Measurements from ENCODE around the gene PIP5KL1. TPM values are rescaled to one million over a fixed set of nuclear protein-coding genes. Genes with fewer than 3 reads are reported as not detected.

The PIP5KL1 gene
- total RNA-seq, 1 donor from 2014 or later, result 4.3 TPM

DNA sequence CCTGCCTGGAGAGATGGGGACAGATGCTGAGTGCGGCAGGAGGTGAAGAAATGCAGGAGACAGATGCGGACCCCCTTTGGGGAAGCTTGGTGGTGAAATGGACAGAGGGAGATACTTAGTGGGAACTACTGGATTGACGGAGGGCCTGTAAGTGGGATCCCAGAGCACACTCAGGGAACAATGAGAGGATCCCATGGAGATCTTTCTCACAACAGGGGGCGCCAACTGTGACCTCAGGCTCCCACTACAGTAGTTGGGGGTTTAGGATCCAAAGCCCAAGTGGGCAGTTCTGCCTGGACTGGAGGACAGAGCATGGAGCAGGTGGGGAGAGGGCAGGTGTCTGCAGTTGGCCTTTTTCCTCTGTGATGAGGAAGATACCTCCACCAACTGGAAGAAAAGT lies 3.7 kb upstream of the PIP5KL1 start:
- Mint-ChIP-seq H3K4me1 (ENCODE audit: low read depth) (peaks cover 53% of the 10 kb centered on the region), H3K4me3 (ENCODE audit: unreplicated experiment) (no peak overlapping the region), H3K27ac (ENCODE audit: unreplicated experiment) (no peak overlapping the region), H3K9me3 (ENCODE audit: low read depth) (no peaks in the 10 kb centered on the region), H3K36me3 (ENCODE audit: low read depth) (peaks cover 2% of the 10 kb centered on the region), H3K27me3 (ENCODE audit: low read depth) (no peaks in the 10 kb centered on the region)
- TF ChIP-seq, protein P1, sequence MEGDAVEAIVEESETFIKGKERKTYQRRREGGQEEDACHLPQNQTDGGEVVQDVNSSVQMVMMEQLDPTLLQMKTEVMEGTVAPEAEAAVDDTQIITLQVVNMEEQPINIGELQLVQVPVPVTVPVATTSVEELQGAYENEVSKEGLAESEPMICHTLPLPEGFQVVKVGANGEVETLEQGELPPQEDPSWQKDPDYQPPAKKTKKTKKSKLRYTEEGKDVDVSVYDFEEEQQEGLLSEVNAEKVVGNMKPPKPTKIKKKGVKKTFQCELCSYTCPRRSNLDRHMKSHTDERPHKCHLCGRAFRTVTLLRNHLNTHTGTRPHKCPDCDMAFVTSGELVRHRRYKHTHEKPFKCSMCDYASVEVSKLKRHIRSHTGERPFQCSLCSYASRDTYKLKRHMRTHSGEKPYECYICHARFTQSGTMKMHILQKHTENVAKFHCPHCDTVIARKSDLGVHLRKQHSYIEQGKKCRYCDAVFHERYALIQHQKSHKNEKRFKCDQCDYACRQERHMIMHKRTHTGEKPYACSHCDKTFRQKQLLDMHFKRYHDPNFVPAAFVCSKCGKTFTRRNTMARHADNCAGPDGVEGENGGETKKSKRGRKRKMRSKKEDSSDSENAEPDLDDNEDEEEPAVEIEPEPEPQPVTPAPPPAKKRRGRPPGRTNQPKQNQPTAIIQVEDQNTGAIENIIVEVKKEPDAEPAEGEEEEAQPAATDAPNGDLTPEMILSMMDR (IDR thresholded peaks at IDR 0.05), result no peak
- no peak for DNase-seq (ENCODE audit: low spot score)

DNA sequence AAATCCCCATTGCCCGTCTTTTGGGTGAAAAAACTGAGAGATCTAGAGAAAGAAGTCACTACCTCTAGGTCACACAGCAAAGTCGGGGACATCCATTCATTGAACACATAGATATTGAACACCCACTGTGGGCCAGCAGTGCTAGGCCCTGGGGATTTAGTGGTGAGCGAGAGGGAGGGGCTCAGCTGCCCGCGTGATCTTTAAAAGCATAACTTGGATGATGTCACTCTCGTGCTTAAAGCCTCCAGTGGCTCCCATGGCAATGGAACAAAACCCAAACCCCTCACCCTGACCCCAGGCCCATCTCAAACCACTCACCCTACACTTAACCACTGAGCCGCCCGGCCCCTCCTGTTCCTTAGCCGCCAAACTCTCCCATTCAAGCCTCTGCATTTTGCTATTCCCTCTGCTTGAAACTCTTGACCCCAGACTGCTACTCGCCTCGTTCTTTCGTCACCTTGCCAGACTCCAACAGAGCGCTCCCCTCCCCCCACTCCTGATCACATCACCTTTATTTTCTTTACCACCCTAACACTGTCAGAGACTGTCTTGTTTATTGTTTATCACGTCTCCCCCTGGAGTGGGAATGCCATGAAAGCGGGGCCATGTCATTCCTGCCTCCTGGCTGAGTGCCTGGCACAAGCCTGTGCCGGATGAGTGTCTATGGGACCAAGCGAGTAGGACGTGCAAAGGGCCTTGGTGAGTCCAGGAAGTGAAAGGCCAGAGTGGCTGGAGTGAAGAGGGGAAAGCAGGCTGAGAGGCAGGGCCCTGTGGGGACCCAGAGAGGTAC lies 710 bp upstream of the PIP5KL1 start:
- no peaks in the 10 kb centered on the region for H3K27me3 Mint-ChIP-seq (ENCODE audit: low read depth)
- peaks cover 2% of the 10 kb centered on the region for H3K36me3 Mint-ChIP-seq (ENCODE audit: low read depth)
- H3K4me1 Mint-ChIP-seq (ENCODE audit: low read depth), result peaks cover 39% of the 10 kb centered on the region
- H3K4me3 Mint-ChIP-seq (ENCODE audit: unreplicated experiment), result peak overlapping the region; percentile 69
- no peak for DNase-seq (ENCODE audit: low spot score)
- peak overlapping the region; percentile 97 for H3K27ac Mint-ChIP-seq (ENCODE audit: unreplicated experiment)
- TF ChIP-seq, protein P1 (IDR thresholded peaks at IDR 0.05), result no peak
- H3K9me3 Mint-ChIP-seq (ENCODE audit: low read depth), result no peaks in the 10 kb centered on the region

DNA sequence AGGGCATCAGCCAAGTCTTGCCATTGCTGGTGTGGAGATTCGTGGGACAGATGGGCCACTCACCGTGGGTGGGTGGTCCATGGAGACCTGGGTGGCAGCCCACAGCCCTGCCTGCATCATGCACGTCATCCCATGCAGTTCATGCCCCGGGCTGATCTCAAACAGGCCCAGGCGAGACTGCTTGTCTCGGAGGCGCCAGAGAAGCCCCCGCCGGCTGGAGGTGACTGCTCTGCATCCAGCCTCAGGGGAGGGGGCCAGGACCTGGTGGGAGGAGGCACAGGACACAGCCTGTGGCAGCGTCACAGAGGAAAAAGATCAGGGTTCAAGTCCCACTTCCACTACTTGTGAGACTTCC lies 975 bp downstream of the PIP5KL1 start:
- Mint-ChIP-seq H3K36me3 (ENCODE audit: low read depth) (peaks cover 3% of the 10 kb centered on the region), H3K4me1 (ENCODE audit: low read depth) (peaks cover 27% of the 10 kb centered on the region), H3K4me3 (ENCODE audit: unreplicated experiment) (peak overlapping the region; percentile 28), H3K9me3 (ENCODE audit: low read depth) (no peaks in the 10 kb centered on the region), H3K27me3 (ENCODE audit: low read depth) (no peaks in the 10 kb centered on the region), H3K27ac (ENCODE audit: unreplicated experiment) (no peak overlapping the region)
- no peak for DNase-seq (ENCODE audit: low spot score)
- TF ChIP-seq, protein P1 (IDR thresholded peaks at IDR 0.05), result no peak

DNA sequence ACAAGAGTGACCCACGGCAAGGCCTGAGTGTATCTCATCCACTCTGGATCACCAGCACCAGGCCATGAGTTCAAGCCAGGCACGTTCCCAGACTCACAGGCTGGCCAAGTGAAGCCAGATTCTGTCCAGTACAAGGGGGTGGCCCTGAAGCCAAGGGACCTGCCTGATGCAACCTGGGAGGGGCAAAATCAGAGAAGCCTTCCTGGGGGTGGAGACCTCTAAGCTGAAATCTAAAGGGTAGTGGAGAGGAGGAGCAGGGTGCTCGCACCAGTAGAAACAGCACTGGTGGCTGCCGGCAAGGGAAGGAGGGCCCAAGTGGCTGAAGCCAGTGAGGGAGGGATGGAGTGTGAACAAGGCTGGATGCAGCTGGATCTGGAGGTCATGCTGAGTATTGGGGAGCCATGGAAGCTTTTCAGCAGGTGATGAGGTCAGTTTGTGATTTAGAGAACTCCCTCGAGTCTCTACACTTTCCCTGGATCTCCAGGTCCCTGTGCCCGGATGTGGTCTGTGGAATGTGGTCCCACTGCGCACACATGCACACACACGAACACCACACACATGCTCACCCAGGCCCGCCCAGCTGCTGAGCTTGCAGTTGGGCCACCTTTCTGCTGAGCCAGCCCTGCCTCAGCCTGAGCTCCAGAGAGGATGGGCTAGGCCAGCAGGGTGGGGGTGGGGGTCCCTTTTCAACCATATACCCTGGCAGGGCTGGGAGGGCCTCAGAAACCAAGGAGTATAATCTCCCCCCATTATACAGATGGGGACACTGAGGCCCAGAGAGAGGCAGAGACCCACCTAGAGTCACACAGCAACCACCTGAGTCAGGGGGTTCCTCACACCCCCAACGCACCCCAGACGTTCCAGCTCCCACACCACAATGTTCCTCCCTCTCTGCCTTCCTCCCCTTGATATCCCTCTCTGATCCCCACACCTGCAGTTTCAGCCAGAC lies 1.6 kb downstream of the PIP5KL1 start:
- TF ChIP-seq, protein P1 (IDR thresholded peaks at IDR 0.05), result no peak
- Mint-ChIP-seq H3K4me1 (ENCODE audit: low read depth) (peaks cover 24% of the 10 kb centered on the region), H3K27me3 (ENCODE audit: low read depth) (no peaks in the 10 kb centered on the region), H3K36me3 (ENCODE audit: low read depth) (peaks cover 3% of the 10 kb centered on the region), H3K27ac (ENCODE audit: unreplicated experiment) (no peak overlapping the region), H3K4me3 (ENCODE audit: unreplicated experiment) (no peak overlapping the region), H3K9me3 (ENCODE audit: low read depth) (no peaks in the 10 kb centered on the region)
- DNase-seq (ENCODE audit: low spot score), result no peak

DNA sequence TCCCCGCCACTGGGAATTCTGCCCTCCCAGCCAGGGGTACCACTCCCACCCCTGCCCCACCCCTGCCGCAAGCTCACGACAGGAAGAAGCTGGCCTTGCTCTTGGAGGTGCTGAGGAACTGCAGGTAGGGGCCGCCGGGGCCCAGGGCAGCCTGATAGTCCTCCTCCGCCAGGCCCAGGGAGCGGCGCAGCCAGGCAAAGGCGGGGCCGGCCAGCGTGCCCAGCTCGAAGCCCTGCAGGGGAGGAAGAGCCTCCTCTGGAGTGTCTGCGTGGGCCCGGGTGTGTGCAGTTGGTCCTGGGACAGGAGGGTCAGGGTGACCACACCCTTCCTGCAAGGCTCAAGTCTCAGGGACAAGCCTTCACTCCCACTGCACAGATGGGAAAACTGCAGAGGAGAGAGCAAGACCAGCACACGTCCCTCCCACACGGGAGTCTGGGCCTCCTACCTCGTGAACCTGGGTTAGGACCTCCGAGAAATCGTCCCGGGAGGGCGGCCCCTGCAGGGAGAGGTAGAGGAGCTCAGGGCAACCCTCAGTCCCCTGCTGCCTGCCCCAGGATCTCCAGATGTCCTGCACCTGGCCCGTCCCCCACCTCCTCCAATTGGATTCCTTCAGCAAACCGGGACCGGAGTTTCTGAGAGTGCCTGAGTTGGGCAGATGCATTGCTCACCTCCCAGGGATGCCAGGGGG lies 2.4 kb downstream of the PIP5KL1 start:
- H3K4me3 Mint-ChIP-seq (ENCODE audit: unreplicated experiment), result no peak overlapping the region
- TF ChIP-seq, protein P1 (IDR thresholded peaks at IDR 0.05), result no peak
- H3K27me3 Mint-ChIP-seq (ENCODE audit: low read depth), result no peaks in the 10 kb centered on the region
- H3K9me3 Mint-ChIP-seq (ENCODE audit: low read depth), result no peaks in the 10 kb centered on the region
- H3K27ac Mint-ChIP-seq (ENCODE audit: unreplicated experiment), result no peak overlapping the region
- H3K4me1 Mint-ChIP-seq (ENCODE audit: low read depth), result peaks cover 28% of the 10 kb centered on the region
- H3K36me3 Mint-ChIP-seq (ENCODE audit: low read depth), result peaks cover 3% of the 10 kb centered on the region
- DNase-seq (ENCODE audit: low spot score), result no peak
